Measurements from ENCODE around the gene ADCY4.

The ADCY4 gene

DNA sequence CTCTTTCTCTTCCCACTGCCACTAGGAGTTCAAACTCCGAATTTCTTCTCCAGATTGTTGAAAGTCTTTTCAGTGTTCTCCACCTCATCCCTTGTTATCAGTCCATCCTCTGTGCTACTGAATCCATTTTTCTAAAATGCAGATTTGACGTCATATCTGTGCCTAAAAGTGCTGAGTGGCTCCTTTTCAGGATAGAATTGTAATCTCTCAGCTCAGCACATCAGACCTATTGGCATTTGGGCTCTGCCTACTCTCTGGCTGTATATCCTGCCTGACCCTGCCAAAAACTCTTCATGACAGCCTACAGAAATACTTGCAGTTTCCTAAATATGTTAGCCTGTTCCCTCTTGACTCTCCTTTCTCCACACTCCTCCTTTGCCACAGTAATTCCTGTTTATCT lies 62.4 kb downstream of the ADCY4 start:
- no peak for DNase-seq (ENCODE audit: low spot score)

DNA sequence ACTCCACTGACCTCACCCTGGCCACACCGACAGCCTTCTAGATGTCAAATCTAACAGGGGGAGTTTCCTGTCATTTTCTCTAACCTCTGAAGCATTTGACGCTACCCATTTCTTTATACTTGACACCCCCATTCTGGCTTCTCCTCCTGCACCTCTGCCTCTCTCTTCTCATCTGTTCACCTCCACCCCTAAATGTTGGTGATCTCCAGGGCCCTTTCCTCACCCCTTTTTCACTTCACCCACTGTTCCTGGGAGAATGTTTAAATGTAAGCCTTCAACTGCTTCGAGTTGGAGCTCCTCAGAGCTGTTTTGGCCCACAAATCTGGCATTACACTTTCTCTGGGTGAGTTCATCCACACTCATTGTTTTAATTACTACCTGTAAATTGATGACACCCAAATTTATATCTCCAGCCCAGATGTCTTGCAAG lies 63.0 kb downstream of the ADCY4 start:
- no peak for DNase-seq (ENCODE audit: low spot score)

DNA sequence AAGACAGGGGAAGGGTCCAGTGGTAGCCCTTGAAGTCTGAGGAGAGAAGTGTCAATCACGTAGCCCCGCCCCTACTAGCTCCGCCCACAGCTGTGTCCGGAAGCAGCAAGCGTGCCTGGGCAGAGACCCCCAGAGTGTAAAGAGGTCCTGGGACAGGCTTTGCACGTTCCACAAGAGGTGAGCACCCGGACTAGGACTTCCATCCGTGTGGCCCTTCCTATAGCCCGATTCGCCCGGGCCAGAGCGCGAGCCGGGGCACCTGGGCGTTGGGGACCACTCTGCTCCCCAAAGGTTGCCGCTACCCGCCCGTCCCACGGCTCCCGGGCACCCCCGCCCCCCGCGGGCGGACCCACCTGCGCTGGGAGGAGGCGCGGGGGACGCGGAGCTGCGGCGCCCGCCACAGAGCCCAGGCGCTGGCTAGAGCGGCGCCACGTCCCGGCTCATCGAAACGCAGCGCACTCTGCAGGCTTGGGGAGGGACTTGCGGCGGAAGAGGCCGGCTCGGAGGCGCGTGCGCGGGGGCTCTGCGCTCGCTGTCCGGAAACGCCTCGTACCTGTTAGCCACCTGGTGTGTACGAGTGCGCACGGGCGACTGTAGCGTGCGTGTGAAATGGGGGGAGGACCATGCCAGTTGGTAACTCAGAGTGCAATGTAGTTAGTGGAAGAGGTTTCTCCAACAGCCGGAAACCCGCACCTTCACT lies 63.6 kb downstream of the ADCY4 start, which contains the start of gene RABGGTA:
Gene RABGGTA, minus strand, starts transcription at position 464 of the 700 bp plus-strand sequence. CDS start 482 bp downstream, outside the sequence.
- DNase-seq (ENCODE audit: low spot score): peak; percentile 96

DNA sequence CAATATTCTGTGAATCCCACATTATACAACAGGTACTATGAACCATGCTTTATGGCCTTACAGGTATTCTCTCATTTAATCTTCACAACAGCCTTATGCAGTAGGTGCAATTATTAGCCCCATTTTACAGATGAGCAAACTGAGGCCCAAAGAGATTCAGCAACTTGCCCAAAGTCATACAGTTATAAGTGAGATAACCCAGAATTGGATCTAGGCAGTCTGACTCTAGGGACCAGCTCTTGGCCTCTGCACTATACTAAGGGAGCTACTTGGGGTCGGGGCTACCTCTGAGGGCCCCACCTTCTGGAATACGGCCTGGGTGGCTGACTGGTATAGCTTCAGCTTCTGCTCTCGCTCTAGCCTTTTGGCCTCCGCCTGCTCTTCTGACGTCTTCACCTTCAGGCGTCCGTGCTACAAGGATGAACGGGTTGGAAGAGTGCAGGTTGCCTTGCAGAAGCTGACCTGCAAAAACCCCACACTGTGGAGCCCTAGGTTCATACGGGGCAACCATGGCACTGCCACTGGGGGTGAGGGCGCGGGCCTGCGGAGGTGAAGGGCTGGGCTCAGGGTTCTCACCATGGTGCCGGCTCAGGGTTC lies 64.2 kb downstream of the ADCY4 start:
- DNase-seq (ENCODE audit: low spot score): no peak

DNA sequence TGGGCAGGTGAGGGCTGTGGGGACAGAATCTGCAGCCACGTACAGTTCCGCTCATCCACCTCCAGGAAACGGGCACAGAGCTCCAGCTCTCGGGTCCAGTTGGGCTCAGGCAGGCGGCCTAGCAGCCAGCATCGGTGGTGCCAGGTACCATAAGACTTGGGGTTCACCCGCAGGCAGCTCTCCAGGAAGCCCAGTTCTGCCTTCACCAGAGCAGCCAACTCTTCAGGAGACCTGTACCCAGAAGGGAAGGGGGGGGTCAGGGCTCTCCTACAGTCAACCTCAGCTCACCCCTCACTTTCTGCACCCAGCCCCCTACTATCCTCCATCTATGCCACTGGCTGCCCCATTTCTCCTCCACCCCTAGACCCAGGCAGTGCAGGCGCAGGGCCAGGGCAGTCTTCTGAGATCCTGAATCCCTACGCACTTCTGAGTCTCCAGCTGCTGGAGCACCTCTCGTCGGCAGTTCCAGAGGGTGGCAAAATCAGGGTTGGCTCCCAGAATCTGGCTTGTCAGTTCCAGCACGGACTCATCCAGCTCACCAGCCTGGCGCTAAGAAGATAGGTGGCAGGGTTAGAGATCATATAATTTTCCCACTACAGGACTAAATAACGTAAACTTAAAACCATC lies 64.8 kb downstream of the ADCY4 start:
- no peak for DNase-seq (ENCODE audit: low spot score)

DNA sequence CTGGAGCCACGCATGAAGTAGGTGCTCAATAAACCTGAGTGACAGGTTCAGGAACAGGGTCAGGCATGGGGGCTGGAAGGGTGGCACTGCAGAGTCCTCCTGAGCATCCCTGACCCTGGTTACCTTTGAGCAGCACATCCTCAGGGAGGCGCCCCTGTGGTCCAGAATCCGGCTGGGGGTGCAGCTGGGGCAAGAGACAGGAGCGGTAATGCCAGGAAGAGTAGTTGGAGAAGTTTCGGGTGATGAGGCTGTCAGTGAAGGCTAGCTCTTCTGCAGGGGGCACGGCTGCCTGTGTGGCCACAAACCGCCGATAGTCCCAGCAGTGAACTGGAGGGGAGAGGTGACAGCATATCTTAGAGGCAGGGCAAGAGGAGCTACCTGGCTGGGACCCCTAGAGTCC lies 65.5 kb downstream of the ADCY4 start:
- DNase-seq (ENCODE audit: low spot score): no peak
